ENCODE data around the gene ALPI. TPM values are rescaled to one million over a fixed set of nuclear protein-coding genes. Genes with fewer than 3 reads are reported as not detected.
"Not testable (repeated sequence)": the region's sequence is repeated elsewhere in the genome, so short reads cannot be mapped to it uniquely, and the experiment has no call there.

Gene ALPI
- total RNA-seq, 5 donors from 2014 or later (not counting 1 experiment from before 2014, with no cell fraction given): not detected

DNA sequence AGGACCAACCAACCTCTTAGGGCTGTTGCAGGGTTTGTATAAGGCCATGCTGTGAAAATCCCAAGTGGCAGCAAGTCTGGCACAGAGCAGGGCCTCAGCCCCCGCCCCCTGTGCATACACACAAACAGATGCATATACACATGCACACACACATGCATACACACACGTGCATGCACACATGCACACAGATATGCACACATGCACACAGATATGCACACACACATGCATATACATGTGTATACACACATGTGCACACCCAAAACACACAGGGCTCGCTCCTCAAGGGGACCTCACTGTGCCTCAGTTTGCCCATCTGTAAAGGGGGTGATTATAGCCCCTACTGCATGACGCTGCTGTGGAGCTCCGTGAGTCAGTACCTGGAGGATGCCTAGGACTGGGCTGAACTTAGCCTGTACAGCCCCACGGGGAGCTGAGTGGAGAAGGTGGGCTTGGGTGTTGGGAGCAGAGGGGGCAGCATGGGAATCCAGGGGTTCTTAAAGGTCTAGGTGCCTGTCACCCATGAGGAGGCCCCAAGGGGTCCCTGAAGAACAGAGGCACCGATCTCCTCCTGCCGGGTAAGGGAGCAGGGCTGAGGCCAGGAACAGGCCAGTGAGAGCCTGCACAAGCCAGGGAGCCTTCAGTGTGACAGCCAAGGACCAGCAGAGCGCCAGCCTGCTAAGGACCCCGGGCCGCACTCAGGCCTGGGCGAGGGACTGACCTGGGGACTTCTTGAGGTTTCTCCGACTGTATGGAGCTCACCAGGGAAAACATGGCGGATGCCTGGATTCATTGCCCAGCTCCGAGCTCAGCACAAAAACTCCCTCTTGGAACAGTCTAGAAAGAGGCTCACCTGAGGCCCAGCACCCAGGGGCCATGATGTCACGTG, 24.0 kb upstream of the ALPI start:
- ATAC-seq (replicated peaks in 1 of 4) (no peak), DNase-seq (no peak)
- Mint-ChIP-seq H3K4me3 (no peak overlapping the region), H3K36me3 (no peaks in the 10 kb centered on the region), H3K27ac (no peak overlapping the region), H3K27me3 (peaks cover 2 to 4% of the 10 kb centered on the region in 2 donors), H3K9me3 (no peaks in the 10 kb centered on the region), H3K4me1 (no peaks in the 10 kb centered on the region)
- POLR2A ChIA-PET: no interaction called here
- Histone ChIP-seq H3K9me3 (no peaks in the 10 kb centered on the region), H3K4me3 (ENCODE audit: control insufficient read depth in 1 of 2, extremely low read depth in 1 of 2, low read length in 1 of 2) (no peak overlapping the region), H3K27ac (ENCODE audit: low read length) (no peak overlapping the region), H3K36me3 (ENCODE audit: control insufficient read depth in 2 of 2, extremely low read depth in 1 of 2, insufficient read depth in 1 of 2, low read length in 1 of 2) (no peaks in the 10 kb centered on the region), H3K4me1 (ENCODE audit: control insufficient read depth in 1 of 2, extremely low read depth in 1 of 2, insufficient read depth in 2 of 2, low read length in 2 of 2) (no peaks in the 10 kb centered on the region), H3K27me3 (replicated peaks in 1 of 2; ENCODE audit: control insufficient read depth in 2 of 2, extremely low read depth in 1 of 2, insufficient read depth in 2 of 2, low read length in 1 of 2) (peaks cover 0 to 12% of the 10 kb centered on the region in 2 experiments)
- 88% methylated on average over 14 of the region's 16 CpGs for WGBS (ENCODE audit: insufficient coverage)
- CTCF ChIA-PET: no interaction called here

DNA sequence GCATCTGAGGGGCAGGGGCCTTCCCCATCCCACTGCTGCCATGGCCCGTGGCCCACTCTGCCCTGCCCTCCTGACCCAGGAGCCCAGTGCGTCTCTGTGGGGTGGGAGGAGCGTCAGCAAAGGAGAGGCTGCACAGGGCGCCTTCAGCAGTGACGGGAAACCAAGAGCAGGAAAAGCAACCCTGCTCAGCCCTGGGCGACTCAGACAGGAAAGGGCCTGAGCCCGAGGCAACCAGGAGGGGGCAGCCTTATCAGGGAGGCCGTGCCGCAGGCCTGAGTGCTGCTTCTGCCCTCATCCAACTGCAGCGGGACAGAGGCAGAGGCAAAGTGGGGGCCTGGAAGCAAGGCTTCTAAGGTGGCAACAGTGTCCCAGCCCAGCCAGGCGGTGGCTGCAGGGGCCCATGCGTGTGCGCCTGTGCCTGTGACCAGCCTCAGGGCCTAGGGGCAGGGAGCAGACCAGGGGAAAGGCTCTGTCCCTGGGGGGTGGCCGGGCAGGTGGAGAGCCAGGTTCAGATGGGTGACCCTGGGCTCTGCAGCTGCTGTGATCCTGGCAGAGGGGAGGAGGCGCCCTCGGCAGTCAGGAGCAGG, 23.3 kb upstream of the ALPI start:
- no peak overlapping the region for H3K4me3 ChIP-seq (ENCODE audit: control insufficient read depth in 1 of 2, extremely low read depth in 1 of 2, low read length in 1 of 2)
- H3K27ac ChIP-seq (ENCODE audit: low read length): no peak overlapping the region
- Mint-ChIP-seq H3K27me3 (peaks cover 2 to 4% of the 10 kb centered on the region in 2 donors), H3K4me1 (no peaks in the 10 kb centered on the region), H3K9me3 (no peaks in the 10 kb centered on the region), H3K4me3 (no peak overlapping the region), H3K27ac (no peak overlapping the region), H3K36me3 (no peaks in the 10 kb centered on the region)
- H3K36me3 ChIP-seq (ENCODE audit: control insufficient read depth in 2 of 2, extremely low read depth in 1 of 2, insufficient read depth in 1 of 2, low read length in 1 of 2): no peaks in the 10 kb centered on the region
- H3K9me3 ChIP-seq: no peaks in the 10 kb centered on the region
- WGBS (ENCODE audit: insufficient coverage): 76% methylated on average over 15 of the region's 16 CpGs
- peaks cover 0 to 7% of the 10 kb centered on the region in 2 experiments for H3K27me3 ChIP-seq (replicated peaks in 1 of 2; ENCODE audit: control insufficient read depth in 2 of 2, extremely low read depth in 1 of 2, insufficient read depth in 2 of 2, low read length in 1 of 2)
- DNase-seq: no peak
- ATAC-seq (replicated peaks in 1 of 4): peak in 1 of 4 experiments; percentile 40
- POLR2A ChIA-PET: no interaction called here
- CTCF ChIA-PET: no interaction called here
- no peaks in the 10 kb centered on the region for H3K4me1 ChIP-seq (ENCODE audit: control insufficient read depth in 1 of 2, extremely low read depth in 1 of 2, insufficient read depth in 2 of 2, low read length in 2 of 2)

DNA sequence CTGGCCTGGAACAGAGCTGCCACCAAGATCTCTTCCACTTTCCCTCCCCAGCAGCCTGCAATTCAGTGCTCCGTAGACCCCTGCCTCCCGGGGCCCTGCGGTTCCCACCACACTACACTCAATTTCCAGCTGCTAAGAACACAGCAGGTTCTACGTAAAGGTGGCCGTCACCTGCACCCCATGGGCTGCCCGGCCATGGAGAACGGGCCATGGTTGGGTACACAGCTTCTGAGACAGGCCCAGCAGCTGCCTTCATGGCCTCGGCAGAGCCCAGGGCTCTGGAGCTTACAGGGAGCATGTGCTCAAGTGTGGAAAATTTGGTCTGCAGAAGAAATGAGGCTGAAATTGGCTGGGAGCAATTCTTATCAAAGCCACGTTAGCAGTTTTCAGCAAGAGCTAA, 22.3 kb upstream of the ALPI start:
- CTCF ChIA-PET; H3K36me3 ChIP-seq (ENCODE audit: control insufficient read depth in 2 of 2, extremely low read depth in 1 of 2, insufficient read depth in 1 of 2, low read length in 1 of 2); H3K4me1 ChIP-seq (ENCODE audit: control insufficient read depth in 1 of 2, extremely low read depth in 1 of 2, insufficient read depth in 2 of 2, low read length in 2 of 2); H3K4me3 ChIP-seq (ENCODE audit: control insufficient read depth in 1 of 2, extremely low read depth in 1 of 2, low read length in 1 of 2); H3K27ac Mint-ChIP-seq; ATAC-seq (replicated peaks in 1 of 4); H3K9me3 ChIP-seq; H3K9me3 Mint-ChIP-seq; POLR2A ChIA-PET; H3K27me3 Mint-ChIP-seq; H3K36me3 Mint-ChIP-seq; H3K4me1 Mint-ChIP-seq; H3K4me3 Mint-ChIP-seq; H3K27ac ChIP-seq (ENCODE audit: low read length); DNase-seq; H3K27me3 ChIP-seq (replicated peaks in 1 of 2; ENCODE audit: control insufficient read depth in 2 of 2, extremely low read depth in 1 of 2, insufficient read depth in 2 of 2, low read length in 1 of 2): not testable (repeated sequence)
- 84% methylated on average over 7 of the region's 9 CpGs for WGBS (ENCODE audit: insufficient coverage)

DNA sequence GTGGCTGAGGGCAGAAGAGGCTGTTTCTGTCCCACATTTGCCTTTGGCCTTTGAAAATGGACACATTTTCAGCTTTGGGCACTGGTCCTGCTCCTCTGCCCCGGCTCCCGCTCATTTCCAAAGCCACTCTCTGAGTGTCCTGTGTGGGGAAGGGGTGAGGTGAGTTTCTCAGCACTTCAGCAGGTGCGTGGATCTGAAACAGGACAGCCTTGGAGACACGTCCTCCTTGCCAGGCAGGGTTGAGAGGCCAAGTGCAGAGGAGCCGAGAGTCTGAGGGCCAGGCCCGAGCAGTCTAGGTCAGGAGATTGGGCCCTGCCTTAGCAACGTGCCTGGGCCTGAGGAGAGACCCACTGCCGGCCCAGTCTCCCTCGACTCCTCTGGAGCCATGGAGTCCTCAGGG, 21.9 kb upstream of the ALPI start:
- POLR2A ChIA-PET: no interaction called here
- peaks cover 0 to 9% of the 10 kb centered on the region in 2 experiments for H3K27me3 ChIP-seq (replicated peaks in 1 of 2; ENCODE audit: control insufficient read depth in 2 of 2, extremely low read depth in 1 of 2, insufficient read depth in 2 of 2, low read length in 1 of 2)
- H3K27ac ChIP-seq (ENCODE audit: low read length): no peak overlapping the region
- ATAC-seq (replicated peaks in 1 of 4): no peak
- peaks cover 2 to 4% of the 10 kb centered on the region in 2 donors for H3K27me3 Mint-ChIP-seq
- no peaks in the 10 kb centered on the region for H3K9me3 Mint-ChIP-seq
- H3K4me1 Mint-ChIP-seq: no peaks in the 10 kb centered on the region
- H3K36me3 ChIP-seq (ENCODE audit: control insufficient read depth in 2 of 2, extremely low read depth in 1 of 2, insufficient read depth in 1 of 2, low read length in 1 of 2): no peaks in the 10 kb centered on the region
- H3K27ac Mint-ChIP-seq: no peak overlapping the region
- H3K36me3 Mint-ChIP-seq: no peaks in the 10 kb centered on the region
- no peaks in the 10 kb centered on the region for H3K9me3 ChIP-seq
- CTCF ChIA-PET: interaction anchor here in 1 of 2 donors (0.5 to 0.6 kb wide), 2 partner anchors 42 to 527 kb away, joined by 3 to 4 read pairs; no protein-coding TSS in a partner anchor
- H3K4me3 Mint-ChIP-seq: no peak overlapping the region
- no peak overlapping the region for H3K4me3 ChIP-seq (ENCODE audit: control insufficient read depth in 1 of 2, extremely low read depth in 1 of 2, low read length in 1 of 2)
- no peak for DNase-seq
- 74% methylated on average over 9 of the region's 9 CpGs for WGBS (ENCODE audit: insufficient coverage)
- no peaks in the 10 kb centered on the region for H3K4me1 ChIP-seq (ENCODE audit: control insufficient read depth in 1 of 2, extremely low read depth in 1 of 2, insufficient read depth in 2 of 2, low read length in 2 of 2)

DNA sequence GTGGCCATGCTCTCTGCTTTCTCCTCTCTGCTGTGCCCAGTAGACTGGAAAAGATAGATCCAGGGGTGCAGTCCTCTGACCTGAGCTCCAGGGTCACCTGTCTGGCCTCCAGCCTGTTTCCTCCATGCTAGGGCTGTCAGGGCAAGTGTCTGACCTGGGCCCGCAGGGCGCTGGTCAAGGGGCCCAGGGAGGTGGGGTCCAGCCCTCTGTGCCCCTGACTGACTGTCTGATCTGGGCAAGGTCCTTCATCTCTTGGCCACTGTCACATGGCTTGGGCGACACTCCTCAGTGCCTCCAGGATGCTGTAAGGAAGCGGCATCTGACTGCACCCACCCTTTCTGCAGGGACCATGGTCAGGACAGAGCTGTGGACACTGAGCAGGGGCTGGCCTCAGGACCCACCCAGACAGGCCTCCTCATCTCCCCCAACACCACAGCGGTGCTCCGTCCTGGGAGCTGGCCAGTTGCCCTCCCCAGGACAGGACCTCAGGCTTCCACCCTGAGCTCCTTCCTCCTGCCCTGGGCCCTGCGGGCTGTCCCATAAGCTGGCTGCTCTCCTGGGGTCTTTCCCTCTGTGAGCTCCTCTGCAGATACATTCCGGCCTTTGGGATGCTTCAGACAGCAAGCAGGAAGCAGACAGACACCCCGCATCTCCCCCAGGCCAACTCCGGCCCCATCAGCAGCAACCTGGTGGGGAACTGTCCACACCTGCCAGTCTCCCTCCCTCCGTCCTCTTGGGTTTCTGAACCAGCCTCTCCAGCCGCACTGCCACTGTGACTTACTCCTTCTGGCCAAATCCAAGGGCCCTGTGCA, 21.2 kb upstream of the ALPI start:
- no peak for DNase-seq
- H3K27ac ChIP-seq (ENCODE audit: low read length): no peak overlapping the region
- ChIA-PET CTCF (interaction anchor here in 1 of 2 donors (0.5 to 0.6 kb wide), 2 partner anchors 41 to 528 kb away, joined by 3 to 4 read pairs; no protein-coding TSS in a partner anchor), POLR2A (no interaction called here)
- no peaks in the 10 kb centered on the region for H3K36me3 Mint-ChIP-seq
- H3K27ac Mint-ChIP-seq: no peak overlapping the region
- no peak for ATAC-seq (replicated peaks in 1 of 4)
- no peaks in the 10 kb centered on the region for H3K9me3 Mint-ChIP-seq
- H3K9me3 ChIP-seq: no peaks in the 10 kb centered on the region
- 83% methylated on average over 12 of the region's 12 CpGs for WGBS (ENCODE audit: insufficient coverage)
- no peak overlapping the region for H3K4me3 ChIP-seq (ENCODE audit: control insufficient read depth in 1 of 2, extremely low read depth in 1 of 2, low read length in 1 of 2)
- peaks cover 0 to 15% of the 10 kb centered on the region in 2 experiments for H3K27me3 ChIP-seq (replicated peaks in 1 of 2; ENCODE audit: control insufficient read depth in 2 of 2, extremely low read depth in 1 of 2, insufficient read depth in 2 of 2, low read length in 1 of 2)
- peaks cover 0 to 2% of the 10 kb centered on the region in 2 experiments for H3K4me1 ChIP-seq (ENCODE audit: control insufficient read depth in 1 of 2, extremely low read depth in 1 of 2, insufficient read depth in 2 of 2, low read length in 2 of 2)
- H3K4me1 Mint-ChIP-seq: peaks cover under 1% of the 10 kb centered on the region in 3 donors
- no peak overlapping the region for H3K4me3 Mint-ChIP-seq
- no peaks in the 10 kb centered on the region for H3K36me3 ChIP-seq (ENCODE audit: control insufficient read depth in 2 of 2, extremely low read depth in 1 of 2, insufficient read depth in 1 of 2, low read length in 1 of 2)
- peaks cover 0 to under 1% of the 10 kb centered on the region in 2 donors for H3K27me3 Mint-ChIP-seq

DNA sequence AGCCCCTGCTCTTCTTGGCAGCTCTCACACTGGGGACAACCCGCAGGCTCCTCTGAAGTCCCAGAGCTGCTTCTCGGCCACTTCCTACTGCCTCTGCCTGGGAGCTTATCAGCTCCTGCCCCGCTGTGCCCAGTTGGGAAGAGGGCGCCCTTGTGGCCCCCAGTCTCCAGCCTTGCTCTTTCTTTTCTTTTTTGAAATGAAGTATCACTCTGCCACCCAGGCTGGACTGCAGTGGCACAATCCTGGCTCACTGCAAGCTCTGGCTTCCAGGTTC, 20.6 kb upstream of the ALPI start:
- H3K27me3 Mint-ChIP-seq: peaks cover 0 to 2% of the 10 kb centered on the region in 2 donors
- Histone ChIP-seq H3K9me3 (no peaks in the 10 kb centered on the region), H3K36me3 (ENCODE audit: control insufficient read depth in 2 of 2, extremely low read depth in 1 of 2, insufficient read depth in 1 of 2, low read length in 1 of 2) (no peaks in the 10 kb centered on the region), H3K4me1 (ENCODE audit: control insufficient read depth in 1 of 2, extremely low read depth in 1 of 2, insufficient read depth in 2 of 2, low read length in 2 of 2) (peaks cover 0 to 7% of the 10 kb centered on the region in 2 experiments), H3K27ac (ENCODE audit: low read length) (no peak overlapping the region), H3K27me3 (replicated peaks in 1 of 2; ENCODE audit: control insufficient read depth in 2 of 2, extremely low read depth in 1 of 2, insufficient read depth in 2 of 2, low read length in 1 of 2) (peaks cover 0 to 19% of the 10 kb centered on the region in 2 experiments), H3K4me3 (ENCODE audit: control insufficient read depth in 1 of 2, extremely low read depth in 1 of 2, low read length in 1 of 2) (no peak overlapping the region)
- CTCF ChIA-PET: no interaction called here
- POLR2A ChIA-PET: no interaction called here
- no peak overlapping the region for H3K27ac Mint-ChIP-seq
- peaks cover 4 to 6% (median 6%) of the 10 kb centered on the region in 3 donors for H3K4me1 Mint-ChIP-seq
- WGBS (ENCODE audit: insufficient coverage): 76% methylated on average over 4 of the region's 4 CpGs
- DNase-seq (no peak), ATAC-seq (replicated peaks in 1 of 4) (no peak)
- H3K4me3 Mint-ChIP-seq: no peak overlapping the region
- no peaks in the 10 kb centered on the region for H3K9me3 Mint-ChIP-seq
- no peaks in the 10 kb centered on the region for H3K36me3 Mint-ChIP-seq
